HCT116 (cell line): ENCODE measurements around the gene CSTF2T. TPM values are rescaled to one million over a fixed set of nuclear protein-coding genes. Genes with fewer than 3 reads are reported as not detected.
"Not testable (repeated sequence)": the region's sequence is repeated elsewhere in the genome, so short reads cannot be mapped to it uniquely, and the experiment has no call there.

Experiments used
- ATAC-seq: fragments of 200-7000 bp; cut with Tn5 transposase; 2 replicates; pipeline ENCODE4 v1.9.1; 2020; ENCODE audit warnings: mild to moderate bottlenecking, moderate library complexity
- BruUV-seq: library from RNA; stranded (reverse); fragments of 400-500 nt; replicated peaks from 2 replicates; lab custom pipeline; 2021; lab: Mats Ljungman, UMichigan
- CTCF ChIA-PET: fragments of 300-600 bp; sonication (Branson Sonifier 250); formaldehyde crosslinking; loops from one replicate; lab custom pipeline; 2021; ENCODE audit warnings: antibody characterized with exemption; lab: Charles Lee
- POLR2A ChIA-PET: fragments of 300-600, 350-600 bp; sonication (Branson Sonifier 250); formaldehyde crosslinking; loops from one replicate; lab custom pipeline; 2021; ENCODE audit warnings: antibody characterized with exemption; lab: Charles Lee
- RAD21 ChIA-PET, 2 experiments: fragments of 300-600 bp; sonication (Branson Sonifier 250); formaldehyde crosslinking; loops; one replicate each; lab custom pipeline; 2023; ENCODE audit warnings: low total read pairs in 2 of 2; ENCODE audit not compliant: uncharacterized antibody in 2 of 2, unreplicated experiment in 2 of 2, low non-redundant PET in 1 of 2; lab: Charles Lee
- DNase-seq: peaks from one replicate; pipeline ENCODE4 v3.0.0-alpha.2; 2010; ENCODE audit warnings: low read depth, low spot score
- H2AFZ ChIP-seq: fragments of 200-600 bp; shearing (Covaris generic), sonication (generic); 2 replicates; pipeline ENCODE4 v1.6.1; 2017; ENCODE audit warnings: low read depth, mixed run types, mixed read lengths, antibody characterized with exemption, low read length; ENCODE audit not compliant: poor library complexity, severe bottlenecking
- H3K27ac ChIP-seq: 2 replicates; pipeline ENCODE4 v1.5.1; 2012; ENCODE audit warnings: low read depth, low read length
- H3K27me3 ChIP-seq: fragments of 200-600 bp; sonication (generic); 2 replicates; pipeline ENCODE4 v1.6.1; 2016; ENCODE audit warnings: mixed run types, low read length, mixed read lengths; ENCODE audit not compliant: insufficient read depth
- H3K36me3 ChIP-seq, 2 experiments: fragments of 200-500 bp in 1 of 2; fragments of 200-600 bp in 1 of 2; sonication (Bioruptor generic) in 1 of 2; sonication (generic) in 1 of 2; 2 replicates each; pipeline versions ENCODE4 v1.5.1 to v1.6.1; 2014 to 2016; ENCODE audit warnings: low read length in 2 of 2, inconsistent platforms in 1 of 2, mixed read lengths in 1 of 2, mixed run types in 1 of 2; ENCODE audit not compliant: insufficient read depth in 2 of 2, control insufficient read depth in 1 of 2
- H3K4me1 ChIP-seq, 2 experiments: fragments of 200-600 bp in 1 of 2; sonication (generic) in 1 of 2; 2 replicates each; pipeline versions ENCODE4 v1.5.1 to v1.6.1; 2012 to 2017; ENCODE audit warnings: low read length in 2 of 2, inconsistent platforms in 1 of 2, mild to moderate bottlenecking in 1 of 2, mixed read lengths in 1 of 2, mixed run types in 1 of 2, moderate library complexity in 1 of 2; ENCODE audit not compliant: insufficient read depth in 2 of 2, control insufficient read depth in 1 of 2
- H3K4me2 ChIP-seq: fragments of 200-600 bp; sonication (generic); 2 replicates; pipeline ENCODE4 v1.6.1; 2017; ENCODE audit warnings: mixed run types, low read length, mixed read lengths
- H3K4me3 ChIP-seq, 2 experiments: fragments of 200-600 bp in 1 of 2; sonication (generic) in 1 of 2; replicated peaks in 1 of 2; 2 replicates each; pipeline ENCODE4 v1.5.1; 2011 to 2016; ENCODE audit warnings: low read length in 2 of 2, control low read depth in 1 of 2, low read depth in 1 of 2, mild to moderate bottlenecking in 1 of 2, mixed read lengths in 1 of 2, mixed run types in 1 of 2
- H3K79me2 ChIP-seq: fragments of 200-600 bp; sonication (generic); 2 replicates; pipeline ENCODE4 v1.6.1; 2017; ENCODE audit warnings: mild to moderate bottlenecking, mixed run types, low read length, moderate library complexity, mixed read lengths; ENCODE audit not compliant: insufficient read depth
- H3K9ac ChIP-seq: fragments of 200-600 bp; sonication (generic); 2 replicates; pipeline ENCODE4 v1.6.1; 2016; ENCODE audit warnings: low read length, mixed read lengths
- H3K9me2 ChIP-seq: fragments of 200-600 bp; sonication (generic), shearing (Covaris generic); 2 replicates; pipeline ENCODE4 v1.6.1; 2017; ENCODE audit warnings: mixed run types, mild to moderate bottlenecking, moderate library complexity; ENCODE audit not compliant: insufficient read depth
- H3K9me3 ChIP-seq, 2 experiments: fragments of 200-500 bp in 1 of 2; fragments of 200-600 bp in 1 of 2; sonication (Bioruptor generic) in 1 of 2; sonication (generic) in 1 of 2; 2 replicates each; pipeline ENCODE4 v1.6.1; 2014 to 2017; ENCODE audit warnings: low read length in 2 of 2, mixed read lengths in 2 of 2, inconsistent platforms in 1 of 2, low read depth in 1 of 2, mild to moderate bottlenecking in 1 of 2, mixed run types in 1 of 2, moderate library complexity in 1 of 2; ENCODE audit not compliant: control insufficient read depth in 1 of 2, insufficient read depth in 1 of 2
- H4K20me1 ChIP-seq: fragments of 200-600 bp; sonication (generic), shearing (Covaris generic); 2 replicates; pipeline ENCODE4 v1.6.1; 2017; ENCODE audit warnings: mixed run types, mild to moderate bottlenecking, moderate library complexity; ENCODE audit not compliant: insufficient read depth
- ELF1 ChIP-seq: IDR thresholded peaks from 2 replicates; pipeline ENCODE4 v1.6.1; 2012; ENCODE audit warnings: low read depth, borderline replicate concordance
- FOSL1 ChIP-seq: IDR thresholded peaks from 2 replicates; pipeline ENCODE4 v1.6.1; 2012; ENCODE audit warnings: low read depth
- POLR2A ChIP-seq: IDR thresholded peaks from 2 replicates; pipeline ENCODE4 v1.7.0; 2011; ENCODE audit warnings: borderline replicate concordance; ENCODE audit not compliant: insufficient read depth, insufficient read length; ENCODE audit errors: extremely low read depth
- YY1 ChIP-seq: IDR thresholded peaks from 2 replicates; pipeline ENCODE4 v1.6.1; 2011; ENCODE audit warnings: low read length, low read depth, moderate library complexity, mild to moderate bottlenecking; ENCODE audit not compliant: insufficient replicate concordance; ENCODE audit errors: extremely low read depth
- ZFX ChIP-seq: fragments of 450-650 bp; IDR thresholded peaks from 2 replicates; pipeline ENCODE4 v1.6.1; 2017
- ZNF274 ChIP-seq: fragments of 200-500 bp; sonication (Bioruptor generic); IDR thresholded peaks from 2 replicates; pipeline ENCODE4 v1.6.1; 2014; ENCODE audit warnings: mild to moderate bottlenecking, low read depth, low read length, inconsistent platforms
- intact Hi-C: fragments of 100-400 bp; cut with micrococcal nuclease; formaldehyde crosslinking; loops from 2 replicates; pipeline ENCODE4 v1.10.0; 2022
- total RNA-seq: library from RNA; stranded (reverse); gene quantifications from one replicate; pipeline ENCODE4 v1.2.1, GENCODE V29; 2021; ENCODE audit not compliant: unreplicated experiment

Gene CSTF2T
- total RNA-seq, 1 experiment from 2014 or later, result 18.5 TPM

DNA sequence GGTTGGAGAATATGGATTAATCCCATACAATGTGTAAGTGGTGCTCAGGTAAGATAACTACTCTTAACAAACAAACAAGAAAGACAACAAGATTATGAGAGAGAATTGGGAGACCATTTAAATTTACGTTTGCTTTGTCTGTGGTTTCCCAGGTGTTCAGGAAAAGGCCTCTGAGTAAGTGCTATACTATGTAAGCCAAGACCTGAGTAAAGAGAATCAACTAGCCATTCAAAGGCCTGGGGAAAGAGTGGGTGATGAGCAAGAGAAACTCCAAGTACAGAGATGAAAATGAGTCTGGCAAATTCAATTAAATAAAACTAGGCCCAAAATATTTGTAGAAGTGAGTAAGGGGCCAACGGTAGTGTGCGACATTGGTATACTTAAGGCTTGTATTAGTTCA is 9.9 kb downstream of the CSTF2T start:
- Histone ChIP-seq H3K4me3 (no peak overlapping the region), H3K27ac (no peak overlapping the region), H4K20me1 (no peaks in the 10 kb centered on the region), H3K9ac (no peak overlapping the region), H3K9me3 (no peaks in the 10 kb centered on the region), H3K27me3 (no peaks in the 10 kb centered on the region), H3K36me3 (no peaks in the 10 kb centered on the region), H2AFZ (no peak overlapping the region), H3K79me2 (no peaks in the 10 kb centered on the region), H3K4me2 (no peak overlapping the region), H3K4me1 (no peaks in the 10 kb centered on the region), H3K9me2 (no peaks in the 10 kb centered on the region)
- POLR2A ChIA-PET, result no interaction called here
- ATAC-seq (no peak), DNase-seq (no peak)
- RAD21 ChIA-PET, result no interaction called here
- CTCF ChIA-PET, result no interaction called here
- intact Hi-C loops, result no loop called here
- TF ChIP-seq FOSL1 (no peak), ZNF274 (no peak), POLR2A (no peak), ELF1 (no peak), YY1 (no peak), ZFX (no peak)
- no TSS peak for BruUV-seq

DNA sequence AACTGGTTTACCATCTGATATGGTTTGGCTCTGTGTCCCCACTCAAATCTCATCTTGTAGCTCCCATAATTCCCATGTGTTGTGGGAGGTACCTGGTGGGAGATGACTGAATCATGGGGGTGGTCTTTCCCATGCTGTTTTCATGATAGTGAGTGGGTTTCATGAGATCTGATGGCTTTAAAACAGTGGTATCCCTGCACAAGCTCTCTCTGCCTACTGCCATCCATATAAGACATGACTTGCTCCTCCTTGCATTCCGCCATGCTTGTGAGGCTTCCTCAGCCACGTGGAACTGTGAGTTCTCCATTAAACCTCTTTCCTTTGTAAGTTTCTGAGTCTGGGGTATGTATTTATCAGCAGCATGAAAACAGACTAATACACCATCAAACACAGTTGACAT is 10.6 kb downstream of the CSTF2T start:
- POLR2A ChIA-PET, ATAC-seq, H3K4me1 ChIP-seq, H3K4me3 ChIP-seq, CTCF ChIA-PET, H3K27me3 ChIP-seq, H3K9ac ChIP-seq, intact Hi-C loops, BruUV-seq, H3K79me2 ChIP-seq, DNase-seq, H3K9me2 ChIP-seq, H4K20me1 ChIP-seq, RAD21 ChIA-PET, H2AFZ ChIP-seq, H3K36me3 ChIP-seq, H3K9me3 ChIP-seq, H3K27ac ChIP-seq, H3K4me2 ChIP-seq: not testable (repeated sequence)
